K562 (cell line): ENCODE results near the gene ATAD3B. TPM values are rescaled to one million over a fixed set of nuclear protein-coding genes. Genes with fewer than 3 reads are reported as not detected.

ENCODE experiments used
- ATAC-seq: fragments of 200-7000 bp; cut with Tn5 transposase; 3 replicates; pipeline ENCODE4 v1.9.1; 2020; ENCODE audit warnings: moderate library complexity
- BruUV-seq: library from RNA; stranded (reverse); fragments of 400-500 nt; replicated peaks from 2 replicates; lab custom pipeline; 2021; lab: Mats Ljungman, UMichigan
- CTCF ChIA-PET: fragments of 300-600 bp; formaldehyde crosslinking; extraction: SDS; loops from one replicate; lab custom pipeline; 2021; ENCODE audit warnings: low intra/inter-chr PET ratio; lab: Yijun Ruan, JAX
- POLR2A ChIA-PET: fragments of 300-600, 350-650 bp; sonication (Branson Sonifier 250); formaldehyde crosslinking; extraction: SDS; loops from one replicate; lab custom pipeline; 2021; ENCODE audit warnings: antibody characterized with exemption, inconsistent platforms; lab: Yijun Ruan, JAX
- DNase-seq, 4 experiments: peaks; one replicate each; pipeline versions ENCODE4 v3.0.0 to v3.0.0-alpha.2; 2011 to 2018; ENCODE audit warnings: low spot score in 3 of 4, mixed read lengths in 3 of 4; ENCODE audit errors: extremely low read depth in 1 of 4
- FAIRE-seq: peaks from 2 replicates; lab custom pipeline; 2011; peaks lifted over from hg19 to GRCh38; lab: Jason Lieb, UNC
- H2AFZ ChIP-seq: 2 replicates; pipeline ENCODE4 v1.6.0; 2011; ENCODE audit warnings: low read depth, low read length, control low read depth, inconsistent platforms
- H3K27ac ChIP-seq: fragments of 200-600 bp; 3 replicates; pipeline ENCODE4 v1.8.0; 2011; ENCODE audit warnings: low read depth, mild to moderate bottlenecking, control low read depth, inconsistent platforms, low read length, moderate library complexity, mixed read lengths; ENCODE audit errors: extremely low read depth
- H3K27me3 ChIP-seq, 2 experiments: fragments of 300-600 bp in 1 of 2; 2 replicates in 1 of 2; 3 replicates in 1 of 2; pipeline versions ENCODE4 v1.6.0 to v1.8.0; 2011; ENCODE audit warnings: inconsistent platforms in 2 of 2, low read length in 2 of 2, mild to moderate bottlenecking in 1 of 2, mixed read lengths in 1 of 2, moderate library complexity in 1 of 2; ENCODE audit not compliant: control insufficient read depth in 2 of 2, insufficient read depth in 2 of 2
- H3K36me3 ChIP-seq: fragments of 300-600 bp; 3 replicates; pipeline ENCODE4 v1.8.0; 2011; ENCODE audit warnings: mild to moderate bottlenecking, low read length, inconsistent platforms; ENCODE audit not compliant: control insufficient read depth, insufficient read depth
- H3K4me1 ChIP-seq, 2 experiments: fragments of 200-600 bp in 1 of 2; replicated peaks in 1 of 2; 2 replicates in 1 of 2; 3 replicates in 1 of 2; pipeline versions ENCODE4 v1.5.1 to v1.8.0; 2011; ENCODE audit warnings: inconsistent platforms in 2 of 2, low read length in 2 of 2, mild to moderate bottlenecking in 1 of 2, mixed read lengths in 1 of 2, moderate library complexity in 1 of 2; ENCODE audit not compliant: control insufficient read depth in 2 of 2, insufficient read depth in 2 of 2
- H3K4me2 ChIP-seq: 2 replicates; pipeline ENCODE4 v1.6.1; 2011; ENCODE audit warnings: low read length, control low read depth, inconsistent platforms, mixed read lengths; ENCODE audit not compliant: insufficient read depth
- H3K4me3 ChIP-seq: fragments of 200-600 bp; sonication (generic), shearing (Covaris generic); 2 replicates; pipeline ENCODE4 v1.5.1; 2016; ENCODE audit warnings: control low read depth, inconsistent platforms
- H3K79me2 ChIP-seq: fragments of 200-600 bp; 3 replicates; pipeline ENCODE4 v1.8.0; 2011; ENCODE audit warnings: low read length, inconsistent platforms; ENCODE audit not compliant: control insufficient read depth, insufficient read depth
- H3K9ac ChIP-seq, 2 experiments: 2 replicates each; pipeline versions ENCODE4 v1.6.0 to v1.6.1; 2011; ENCODE audit warnings: low read depth in 2 of 2, low read length in 2 of 2, control low read depth in 1 of 2, inconsistent platforms in 1 of 2, mild to moderate bottlenecking in 1 of 2, mixed read lengths in 1 of 2; ENCODE audit not compliant: insufficient read depth in 1 of 2
- H3K9me1 ChIP-seq: one replicate; pipeline ENCODE4 v1.6.0; 2011; ENCODE audit warnings: inconsistent platforms, mild to moderate bottlenecking, low read length, moderate library complexity; ENCODE audit not compliant: control insufficient read depth, insufficient read depth
- H3K9me3 ChIP-seq: replicated peaks from 2 replicates; pipeline ENCODE4 v1.5.1; 2011; ENCODE audit warnings: low read depth, low read length, inconsistent platforms; ENCODE audit not compliant: control insufficient read depth, insufficient read depth
- H4K20me1 ChIP-seq: replicated peaks from 2 replicates; pipeline ENCODE4 v1.6.1; 2011; ENCODE audit warnings: low read length, inconsistent platforms, mixed read lengths; ENCODE audit not compliant: control insufficient read depth, insufficient read depth
- HNRNPH1 ChIP-seq: fragments of 200-400 bp; formaldehyde crosslinking; optimal IDR thresholded peaks from 2 replicates; pipeline ENCODE3; 2017; ENCODE audit warnings: low read depth, mild to moderate bottlenecking, low read length, moderate library complexity
- KLF10 ChIP-seq: fragments of 250-450 bp; sonication (Bioruptor Pico); IDR thresholded peaks from 2 replicates; pipeline ENCODE4 v1.6.1; 2021; ENCODE audit warnings: matching md5 sums
- L3MBTL2 ChIP-seq: fragments of 450-650 bp; IDR thresholded peaks from 2 replicates; pipeline ENCODE4 v1.6.1; 2016; ENCODE audit warnings: mild to moderate bottlenecking, moderate library complexity
- MAFF ChIP-seq: IDR thresholded peaks from 2 replicates; pipeline ENCODE4 v1.6.1; 2012; ENCODE audit warnings: low read length, improper control_type of control experiment
- NCOR1 ChIP-seq: fragments of 450-650 bp; IDR thresholded peaks from 2 replicates; pipeline ENCODE4 v1.6.1; 2016; ENCODE audit warnings: mild to moderate bottlenecking, moderate library complexity
- NFE2 ChIP-seq: IDR thresholded peaks from 2 replicates; pipeline ENCODE4 v1.6.1; 2014; ENCODE audit warnings: antibody characterized with exemption, low read depth
- SMAD3 ChIP-seq: fragments of 450-650 bp; formaldehyde crosslinking; conservative IDR thresholded peaks from 2 replicates; pipeline ENCODE4 v1.4.0; 2020; ENCODE audit warnings: mild to moderate bottlenecking
- TEAD1 ChIP-seq, 2 experiments: fragments of 450-650 bp in 1 of 2; sonication (generic) in 1 of 2; formaldehyde crosslinking; IDR thresholded peaks; 2 replicates each; pipeline versions ENCODE4 v1.4.0 to v1.8.0; 2020 to 2022; ENCODE audit warnings: mild to moderate bottlenecking in 2 of 2, missing genetic modification reagents in 1 of 2
- ZNF143 ChIP-seq: sonication (generic); formaldehyde crosslinking; IDR thresholded peaks from 2 replicates; pipeline ENCODE4 v1.9.0; 2022; ENCODE audit warnings: mild to moderate bottlenecking, missing genetic modification reagents
- ZNF311 ChIP-seq: fragments of 250-450 bp; sonication (Bioruptor Pico); IDR thresholded peaks from 2 replicates; pipeline ENCODE4 v1.4.0; 2020; ENCODE audit warnings: mild to moderate bottlenecking, moderate library complexity
- ZNF79 ChIP-seq: fragments of 250-450 bp; sonication (Bioruptor Pico); IDR thresholded peaks from 2 replicates; pipeline ENCODE4 v1.4.0; 2020; ENCODE audit warnings: low read depth, mild to moderate bottlenecking, moderate library complexity
- WGBS: fragments of 100-300 bp; shearing (Covaris generic); methylation state at CpG from one replicate; pipeline ENCODE4 v1.1.6; 2016; ENCODE audit warnings: low coverage, mixed read lengths; ENCODE audit not compliant: insufficient coverage; ENCODE audit errors: missing lambda C conversion rate; 5-methylcytosine and 5-hydroxymethylcytosine counted together
- in situ Hi-C: fragments of 300-500 bp; cut with MboI; formaldehyde crosslinking; loops from 4 replicates; pipeline ENCODE4 v1.15.0; 2018; ENCODE audit warnings: inconsistent platforms, mixed read lengths
- intact Hi-C: fragments of 100-400 bp; cut with micrococcal nuclease; formaldehyde crosslinking; loops from 2 replicates; pipeline ENCODE4 v1.14.2; 2022
- polyA plus RNA-seq, 8 experiments: library from polyadenylated mRNA; depleted of rRNA in 4 of 8; stranded (reverse) in 5 of 8; unstranded in 3 of 8; fragments of >200 nt; fragmentation: Nextera tagmentation in 2 of 8; fragmentation: Illumina TruSeq in 1 of 8; extraction: Ambion mirVana in 2 of 8; extraction: Trizol in 1 of 8; gene quantifications; 2 replicates each; pipeline versions ENCODE4 v1.2.1 to v1.2.3, GENCODE V29; 2011 to 2014; ENCODE audit warnings: inconsistent platforms in 1 of 8, missing spikeins in 1 of 8
- total RNA-seq, 7 experiments: library from RNA; depleted of rRNA in 6 of 7; stranded (reverse); fragments of >200 nt in 6 of 7; fragmentation: Illumina TruSeq in 2 of 7; extraction: Trizol in 2 of 7; gene quantifications; 2 replicates each; pipeline versions ENCODE4 v1.2.1 to v1.2.3, GENCODE V29; 2011 to 2021; ENCODE audit warnings: low replicate concordance in 1 of 7
- TF ChIP-seq, protein P1 (sequence below): sonication (generic); IDR thresholded peaks from 2 replicates; pipeline ENCODE4 v1.6.1; 2016
- TF ChIP-seq, protein P2 (sequence below): IDR thresholded peaks from 2 replicates; pipeline ENCODE4 v1.6.1; 2011; ENCODE audit warnings: borderline replicate concordance, low read depth, mild to moderate bottlenecking, moderate library complexity, low read length; ENCODE audit not compliant: insufficient read depth, poor library complexity, severe bottlenecking
- TF ChIP-seq, protein P3 (sequence below), 2 experiments: fragments of 450-650 bp; IDR thresholded peaks; 2 replicates each; pipeline ENCODE4 v1.6.1; 2016
- TF ChIP-seq, protein P4 (sequence below): fragments of 450-650 bp; formaldehyde crosslinking; conservative IDR thresholded peaks from 2 replicates; pipeline ENCODE4 v1.4.0; 2022; ENCODE audit warnings: mild to moderate bottlenecking, missing genetic modification characterization

Gene ATAD3B
- total and polyA plus RNA-seq, 9 of the 15 experiments (the other 6 are each of a cell fraction or from before 2014, with no cell fraction given): 0.07 to 113 (median 27.7) TPM

DNA sequence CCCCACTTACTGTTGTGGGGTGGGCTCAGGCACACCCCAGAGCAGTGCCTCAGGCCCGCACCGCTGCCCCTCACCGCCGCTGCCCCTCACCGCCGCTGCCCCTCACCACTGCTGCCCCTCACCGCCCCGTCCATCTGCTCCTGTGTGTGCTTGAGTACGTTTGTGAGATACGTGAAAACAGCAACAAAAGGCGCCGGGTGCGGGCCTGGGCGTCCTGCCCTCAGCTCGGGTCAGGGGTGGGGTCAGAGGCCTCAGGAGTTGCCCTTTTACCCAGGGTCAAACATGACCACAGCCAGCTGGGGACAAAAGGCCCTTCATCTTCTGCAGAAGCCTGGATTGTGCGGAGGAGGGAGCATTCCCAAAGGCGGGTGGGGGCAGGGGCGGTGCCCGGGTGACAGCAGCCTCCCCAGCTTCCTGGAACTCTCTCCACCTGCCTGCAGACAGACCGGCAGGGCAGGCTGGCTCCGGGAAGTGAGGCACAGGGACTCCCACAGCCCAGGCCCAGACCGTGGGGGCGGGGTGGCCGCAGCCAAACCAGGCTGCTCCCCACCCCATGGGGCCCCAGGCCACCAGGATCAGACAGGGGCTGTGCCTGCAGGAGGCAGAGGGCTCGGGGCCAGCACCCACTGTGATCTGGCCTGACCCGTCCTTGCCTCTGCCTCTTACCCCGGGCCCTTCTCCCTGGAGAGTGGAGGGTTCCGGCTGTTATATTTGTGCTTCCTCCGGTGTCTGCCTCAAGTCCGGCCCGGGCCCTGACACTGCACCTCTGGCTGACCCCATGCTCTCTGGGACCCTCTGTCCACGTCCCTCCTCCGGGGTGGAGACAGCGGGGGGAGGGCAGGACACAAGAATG, 38.4 kb upstream of the ATAD3B start:
- Histone ChIP-seq H2AFZ (peak overlapping the region; percentile 60), H3K36me3 (no peaks in the 10 kb centered on the region), H3K4me2 (peak overlapping the region; percentile 55), H4K20me1 (no peaks in the 10 kb centered on the region), H3K9me1 (no peaks in the 10 kb centered on the region), H3K4me1 (peaks cover 45 to 87% of the 10 kb centered on the region in 2 experiments), H3K9me3 (no peaks in the 10 kb centered on the region), H3K79me2 (no peaks in the 10 kb centered on the region; the same call in 2 of the 3 replicates), H3K27me3 (no peaks in the 10 kb centered on the region), H3K27ac (peak overlapping the region; percentile 57), H3K4me3 (no peak overlapping the region; the same call in 1 of the 2 replicates), H3K9ac (peak overlapping the region; percentile 34 to 90; a peak in 3 of 4 replicates)
- intact Hi-C loops (no loop called here), in situ Hi-C loops (no loop called here)
- POLR2A ChIA-PET: interaction anchor here (0.5 to 1.0 kb wide), 5 partner anchors 11 to 144 kb away, joined by 3 to 6 read pairs (median 3); partner anchors contain the start of gene AURKAIP1
- ATAC-seq (peak; percentile 61), FAIRE-seq (peak; percentile 86), DNase-seq (peak; percentile 84 to 90 (median 90))
- BruUV-seq: no TSS peak
- CTCF ChIA-PET: interaction anchor here (0.6 kb wide), 1 partner anchor 34 kb away, joined by 3 read pairs; no protein-coding TSS in a partner anchor
- 22% methylated on average over 30 of the region's 34 CpGs for WGBS
- TF ChIP-seq KLF10: no peak
- TF ChIP-seq NCOR1: no peak
- TF ChIP-seq ZNF143 (CRISPR knock-in tag): 0 out of 2 replicates have a peak, but pooled peaks have one; percentile 14
- peak; percentile 50; the same call in 1 of the 2 replicates for TF ChIP-seq SMAD3 (CRISPR knock-in tag)
- no peak for TF ChIP-seq MAFF
- TF ChIP-seq, protein P1, sequence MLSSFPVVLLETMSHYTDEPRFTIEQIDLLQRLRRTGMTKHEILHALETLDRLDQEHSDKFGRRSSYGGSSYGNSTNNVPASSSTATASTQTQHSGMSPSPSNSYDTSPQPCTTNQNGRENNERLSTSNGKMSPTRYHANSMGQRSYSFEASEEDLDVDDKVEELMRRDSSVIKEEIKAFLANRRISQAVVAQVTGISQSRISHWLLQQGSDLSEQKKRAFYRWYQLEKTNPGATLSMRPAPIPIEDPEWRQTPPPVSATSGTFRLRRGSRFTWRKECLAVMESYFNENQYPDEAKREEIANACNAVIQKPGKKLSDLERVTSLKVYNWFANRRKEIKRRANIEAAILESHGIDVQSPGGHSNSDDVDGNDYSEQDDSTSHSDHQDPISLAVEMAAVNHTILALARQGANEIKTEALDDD: no peak
- TF ChIP-seq L3MBTL2: peak; percentile 75
- TF ChIP-seq, protein P2, sequence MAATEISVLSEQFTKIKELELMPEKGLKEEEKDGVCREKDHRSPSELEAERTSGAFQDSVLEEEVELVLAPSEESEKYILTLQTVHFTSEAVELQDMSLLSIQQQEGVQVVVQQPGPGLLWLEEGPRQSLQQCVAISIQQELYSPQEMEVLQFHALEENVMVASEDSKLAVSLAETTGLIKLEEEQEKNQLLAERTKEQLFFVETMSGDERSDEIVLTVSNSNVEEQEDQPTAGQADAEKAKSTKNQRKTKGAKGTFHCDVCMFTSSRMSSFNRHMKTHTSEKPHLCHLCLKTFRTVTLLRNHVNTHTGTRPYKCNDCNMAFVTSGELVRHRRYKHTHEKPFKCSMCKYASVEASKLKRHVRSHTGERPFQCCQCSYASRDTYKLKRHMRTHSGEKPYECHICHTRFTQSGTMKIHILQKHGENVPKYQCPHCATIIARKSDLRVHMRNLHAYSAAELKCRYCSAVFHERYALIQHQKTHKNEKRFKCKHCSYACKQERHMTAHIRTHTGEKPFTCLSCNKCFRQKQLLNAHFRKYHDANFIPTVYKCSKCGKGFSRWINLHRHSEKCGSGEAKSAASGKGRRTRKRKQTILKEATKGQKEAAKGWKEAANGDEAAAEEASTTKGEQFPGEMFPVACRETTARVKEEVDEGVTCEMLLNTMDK: no peak
- TF ChIP-seq HNRNPH1: no peak
- TF ChIP-seq ZNF311 (CRISPR knock-in tag): no peak
- no peak for TF ChIP-seq NFE2
- TF ChIP-seq, protein P3, sequence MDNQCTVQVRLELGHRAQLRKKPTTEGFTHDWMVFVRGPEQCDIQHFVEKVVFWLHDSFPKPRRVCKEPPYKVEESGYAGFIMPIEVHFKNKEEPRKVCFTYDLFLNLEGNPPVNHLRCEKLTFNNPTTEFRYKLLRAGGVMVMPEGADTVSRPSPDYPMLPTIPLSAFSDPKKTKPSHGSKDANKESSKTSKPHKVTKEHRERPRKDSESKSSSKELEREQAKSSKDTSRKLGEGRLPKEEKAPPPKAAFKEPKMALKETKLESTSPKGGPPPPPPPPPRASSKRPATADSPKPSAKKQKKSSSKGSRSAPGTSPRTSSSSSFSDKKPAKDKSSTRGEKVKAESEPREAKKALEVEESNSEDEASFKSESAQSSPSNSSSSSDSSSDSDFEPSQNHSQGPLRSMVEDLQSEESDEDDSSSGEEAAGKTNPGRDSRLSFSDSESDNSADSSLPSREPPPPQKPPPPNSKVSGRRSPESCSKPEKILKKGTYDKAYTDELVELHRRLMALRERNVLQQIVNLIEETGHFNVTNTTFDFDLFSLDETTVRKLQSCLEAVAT (IDR thresholded peaks at IDR 0.05): no peak
- TF ChIP-seq TEAD1 (CRISPR knock-in tag; IDR thresholded peaks at IDR 0.05): no peak
- TF ChIP-seq, protein P4, sequence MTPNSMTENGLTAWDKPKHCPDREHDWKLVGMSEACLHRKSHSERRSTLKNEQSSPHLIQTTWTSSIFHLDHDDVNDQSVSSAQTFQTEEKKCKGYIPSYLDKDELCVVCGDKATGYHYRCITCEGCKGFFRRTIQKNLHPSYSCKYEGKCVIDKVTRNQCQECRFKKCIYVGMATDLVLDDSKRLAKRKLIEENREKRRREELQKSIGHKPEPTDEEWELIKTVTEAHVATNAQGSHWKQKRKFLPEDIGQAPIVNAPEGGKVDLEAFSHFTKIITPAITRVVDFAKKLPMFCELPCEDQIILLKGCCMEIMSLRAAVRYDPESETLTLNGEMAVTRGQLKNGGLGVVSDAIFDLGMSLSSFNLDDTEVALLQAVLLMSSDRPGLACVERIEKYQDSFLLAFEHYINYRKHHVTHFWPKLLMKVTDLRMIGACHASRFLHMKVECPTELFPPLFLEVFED (CRISPR knock-in tag): peak; percentile 63; the same call in 1 of the 2 replicates
- TF ChIP-seq ZNF79 (CRISPR knock-in tag): 0 out of 2 replicates have a peak, but pooled peaks have one; percentile 28
